GM19395 (cell line): Measurements from ENCODE around the gene DDIT4L.
"Not testable (repeated sequence)": the region's sequence is repeated elsewhere in the genome, so short reads cannot be mapped to it uniquely, and the experiment has no call there.

Experiments used
- ATAC-seq: cut with Tn5 transposase; IDR thresholded peaks from one replicate; pipeline ENCODE4 v1.9.1; 2021; ENCODE audit warnings: mild to moderate bottlenecking, moderate library complexity; ENCODE audit not compliant: unreplicated experiment

The DDIT4L gene

GRCh38 chr4:100166297-100167039, 23.8 kb downstream of the DDIT4L start:
- no peak for ATAC-seq

GRCh38 chr4:100165809-100166208, 24.5 kb downstream of the DDIT4L start:
- no peak for ATAC-seq

GRCh38 chr4:100164808-100165760, 25.2 kb downstream of the DDIT4L start:
- no peak for ATAC-seq

DNA sequence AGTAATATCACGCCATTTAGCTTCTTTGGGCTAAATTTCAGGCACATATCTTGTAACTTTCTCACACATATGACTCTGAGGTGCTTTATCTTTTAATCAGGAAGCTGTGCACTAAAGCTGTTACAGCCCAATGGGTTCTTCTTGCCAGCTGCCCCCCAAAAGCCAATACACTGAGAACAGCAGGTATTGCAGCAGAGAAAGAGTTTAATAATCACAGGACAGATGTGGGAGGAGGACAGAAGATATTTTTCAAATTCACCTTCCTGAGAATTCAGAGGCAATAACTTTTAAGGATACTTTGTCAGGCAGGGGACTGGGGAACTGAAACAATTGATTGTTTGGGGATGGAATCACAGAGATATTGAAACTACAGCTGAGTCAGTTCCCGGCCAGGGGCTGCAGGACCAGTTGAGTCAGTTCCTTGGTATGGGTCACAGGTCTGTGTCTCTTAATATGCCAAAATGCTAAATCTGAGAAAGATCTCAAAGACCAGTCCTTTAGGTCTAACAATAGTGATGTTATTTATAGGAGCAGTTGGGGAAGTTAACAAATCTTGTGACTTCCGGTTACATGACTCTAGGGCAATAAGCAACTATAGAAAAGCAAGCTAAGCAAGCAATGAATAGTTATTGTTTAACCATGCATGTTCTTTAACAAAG, 28.1 kb downstream of the DDIT4L start:
- peak; percentile 78 for ATAC-seq

- no peak for ATAC-seq
These were observed 41.1 kb downstream of the DDIT4L start for GRCh38 chr4:100149190-100149589.

DNA sequence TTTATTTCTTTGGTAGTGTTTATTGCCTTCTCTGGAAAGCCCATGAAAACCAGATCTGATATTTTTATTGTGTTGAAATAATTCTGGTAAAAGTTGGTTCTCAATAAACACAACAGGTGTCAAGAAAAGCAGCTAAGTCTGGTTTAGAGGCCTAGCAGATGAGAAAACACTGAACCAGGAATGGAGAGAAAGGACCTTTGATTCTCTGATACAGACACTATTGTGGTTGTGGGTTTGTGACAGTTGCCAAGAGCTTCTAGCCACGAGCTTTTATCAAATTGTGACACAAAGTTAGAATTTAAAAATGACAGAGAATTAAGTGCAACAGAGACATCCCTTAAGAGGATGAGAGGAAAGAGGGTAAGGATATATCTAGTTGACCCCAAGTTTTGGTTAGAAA, 42.6 kb downstream of the DDIT4L start:
- ATAC-seq: no peak

DNA sequence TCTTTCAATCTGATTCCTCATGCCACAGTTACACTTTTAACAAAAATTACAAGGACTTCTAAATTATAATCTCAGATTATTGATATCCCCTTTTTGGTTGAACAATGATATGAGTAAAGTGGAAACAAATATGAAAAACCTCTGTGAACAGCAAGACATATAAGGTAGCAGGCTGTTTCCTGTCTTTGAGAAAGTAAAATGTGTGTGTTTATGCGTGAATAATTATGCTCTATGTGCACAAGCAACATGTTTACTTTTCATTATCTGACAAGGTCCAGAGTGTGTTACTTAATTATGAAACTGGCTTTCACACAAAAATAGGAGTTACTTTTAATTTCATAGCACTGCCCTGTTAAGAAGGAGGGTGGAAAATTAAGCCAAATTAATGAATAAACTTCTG, 43.1 kb downstream of the DDIT4L start:
- ATAC-seq: no peak

DNA sequence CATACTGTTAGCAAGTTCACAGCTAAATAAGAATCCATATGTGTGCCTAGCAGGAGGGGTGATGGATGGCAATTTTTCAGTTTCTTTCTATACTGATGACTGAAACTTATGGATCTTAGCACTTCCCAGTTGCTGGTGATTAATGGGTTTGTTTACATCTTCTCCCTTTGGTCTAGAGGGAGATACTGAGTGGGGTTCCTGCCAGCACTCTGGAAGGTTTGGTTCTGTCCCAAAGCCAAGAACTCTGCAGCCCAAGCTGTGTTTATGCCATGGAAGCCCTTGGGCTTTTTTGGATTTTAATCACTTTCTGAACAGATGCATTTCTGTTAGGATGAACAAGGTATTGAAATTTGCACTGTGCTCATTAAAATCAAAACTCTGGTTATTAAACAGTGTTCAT, 43.5 kb downstream of the DDIT4L start:
- ATAC-seq: no peak

DNA sequence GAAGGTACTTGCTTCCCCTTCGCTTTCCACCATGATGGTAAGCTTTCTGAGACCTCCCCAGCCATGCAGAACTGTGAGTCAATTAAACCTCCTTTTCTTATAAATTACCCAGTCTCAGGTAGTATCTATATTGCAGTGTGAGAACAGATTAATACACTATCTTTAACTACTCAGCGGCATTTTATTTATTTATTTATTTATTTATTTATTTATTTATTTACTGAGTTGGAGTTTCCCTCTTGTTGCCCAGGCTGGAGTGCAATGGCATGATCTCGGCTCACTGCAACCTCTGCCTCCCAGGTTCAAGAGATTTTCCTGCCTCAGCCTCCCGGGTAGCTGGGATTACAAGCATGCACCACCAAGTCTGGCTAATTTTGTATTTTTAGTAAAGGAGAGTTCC, 52.9 kb downstream of the DDIT4L start:
- not testable (repeated sequence) for ATAC-seq
